K562 (cell line): ENCODE results near the gene SLC29A2. TPM values are rescaled to one million over a fixed set of nuclear protein-coding genes. Genes with fewer than 3 reads are reported as not detected.

ENCODE experiments used
- ARID4B ChIP-seq: sonication (generic); formaldehyde crosslinking; IDR thresholded peaks from 2 replicates; pipeline ENCODE4 v1.8.0; 2022; ENCODE audit warnings: mild to moderate bottlenecking, missing genetic modification reagents
- BCLAF1 ChIP-seq, 2 experiments: fragments of 450-650 bp in 1 of 2; IDR thresholded peaks; 2 replicates each; pipeline ENCODE4 v1.6.1; 2011 to 2017; ENCODE audit warnings: low read depth in 2 of 2, antibody characterized with exemption in 1 of 2, borderline replicate concordance in 1 of 2, low read length in 1 of 2, mild to moderate bottlenecking in 1 of 2, mixed read lengths in 1 of 2; ENCODE audit not compliant: control insufficient read depth in 1 of 2
- CREB3 ChIP-seq: fragments of 450-650 bp; conservative IDR thresholded peaks from 2 replicates; pipeline ENCODE4 v1.6.1; 2016; ENCODE audit warnings: missing genetic modification characterization, low read depth, mild to moderate bottlenecking, missing compliant biosample characterization, moderate library complexity
- MYNN ChIP-seq, 2 experiments: sonication (generic); formaldehyde crosslinking in 1 of 2; IDR thresholded peaks; 2 replicates each; pipeline versions ENCODE4 v1.5.0 to v1.6.1; 2016 to 2020; ENCODE audit warnings: antibody characterized with exemption in 1 of 2, missing genetic modification reagents in 1 of 2
- SP1 ChIP-seq: sonication (generic); formaldehyde crosslinking; IDR thresholded peaks from 2 replicates; pipeline ENCODE4 v1.8.1; 2022; ENCODE audit warnings: mild to moderate bottlenecking, missing genetic modification reagents
- STAT6 ChIP-seq: sonication (generic); formaldehyde crosslinking; IDR thresholded peaks from 2 replicates; pipeline ENCODE4 v1.8.1; 2023; ENCODE audit warnings: mild to moderate bottlenecking, missing genetic modification reagents
- ZBTB33 ChIP-seq: sonication (generic); formaldehyde crosslinking; IDR thresholded peaks from 2 replicates; pipeline ENCODE4 v1.8.1; 2023; ENCODE audit warnings: mild to moderate bottlenecking, missing genetic modification reagents
- ZFP1 ChIP-seq: fragments of 450-650 bp; formaldehyde crosslinking; IDR thresholded peaks from 2 replicates; pipeline ENCODE4 v1.4.0; 2020; ENCODE audit warnings: mild to moderate bottlenecking, mixed read lengths
- ZNF165 ChIP-seq: fragments of 250-450 bp; sonication (Bioruptor Pico); IDR thresholded peaks from 2 replicates; pipeline ENCODE4 v1.4.0; 2020; ENCODE audit warnings: borderline replicate concordance
- ZNF436 ChIP-seq: fragments of 250-450, 450-650 bp; sonication (Bioruptor Pico); formaldehyde crosslinking; IDR thresholded peaks from 2 replicates; pipeline ENCODE4 v1.7.0; 2020; ENCODE audit warnings: mild to moderate bottlenecking
- ZNF668 ChIP-seq: fragments of 250-450 bp; sonication (Bioruptor Pico); IDR thresholded peaks from 2 replicates; pipeline ENCODE4 v1.8.0; 2022; ENCODE audit warnings: mild to moderate bottlenecking, inconsistent platforms
- polyA plus RNA-seq, 8 experiments: library from polyadenylated mRNA; depleted of rRNA in 4 of 8; stranded (reverse) in 5 of 8; unstranded in 3 of 8; fragments of >200 nt; fragmentation: Nextera tagmentation in 2 of 8; fragmentation: Illumina TruSeq in 1 of 8; extraction: Ambion mirVana in 2 of 8; extraction: Trizol in 1 of 8; gene quantifications; 2 replicates each; pipeline versions ENCODE4 v1.2.1 to v1.2.3, GENCODE V29; 2011 to 2014; ENCODE audit warnings: inconsistent platforms in 1 of 8, missing spikeins in 1 of 8
- total RNA-seq, 7 experiments: library from RNA; depleted of rRNA in 6 of 7; stranded (reverse); fragments of >200 nt in 6 of 7; fragmentation: Illumina TruSeq in 2 of 7; extraction: Trizol in 2 of 7; gene quantifications; 2 replicates each; pipeline versions ENCODE4 v1.2.1 to v1.2.3, GENCODE V29; 2011 to 2021; ENCODE audit warnings: low replicate concordance in 1 of 7

Gene SLC29A2
- total and polyA plus RNA-seq, 9 of the 15 experiments (the other 6 are each of a cell fraction or from before 2014, with no cell fraction given) = 2.4 to 48.6 (median 14.2) TPM

- no peak for TF ChIP-seq ARID4B (CRISPR knock-in tag)
- TF ChIP-seq BCLAF1 (IDR thresholded peaks at IDR 0.05; ENCODE audit: borderline replicate concordance in 1 of 2, control insufficient read depth in 1 of 2, low read depth in 2 of 2, low read length in 1 of 2) = no peak
- TF ChIP-seq STAT6 (CRISPR knock-in tag) = no peak
- TF ChIP-seq ZNF165 = no peak
- TF ChIP-seq ZNF436 (CRISPR knock-in tag) = no peak
- TF ChIP-seq ZBTB33 (CRISPR knock-in tag) = no peak
- peak; percentile 33; the same call in 1 of the 2 replicates for TF ChIP-seq SP1 (CRISPR knock-in tag)
- TF ChIP-seq ZNF668 (CRISPR knock-in tag) = no peak
- no peak for TF ChIP-seq CREB3
- no peak; the same call in 1 of the 2 replicates for TF ChIP-seq MYNN (IDR thresholded peaks at IDR 0.05)
- no peak for TF ChIP-seq MYNN (CRISPR knock-in tag; IDR thresholded peaks at IDR 0.05)
- TF ChIP-seq ZFP1 (CRISPR knock-in tag) = no peak
These were observed 8.9 kb downstream of the SLC29A2 start (continued) for GRCh38 chr11:66362481-66363147.
